HepG2 (cell line): ENCODE measurements around the gene PCBP1. TPM values are rescaled to one million over a fixed set of nuclear protein-coding genes. Genes with fewer than 3 reads are reported as not detected.

ENCODE experiments used
- CENPT ChIP-seq: sonication (generic); formaldehyde crosslinking; IDR thresholded peaks from 2 replicates; pipeline ENCODE4 v1.8.0; 2022; ENCODE audit warnings: low read depth, mild to moderate bottlenecking, moderate library complexity, missing genetic modification reagents
- FOXK2 ChIP-seq: fragments of 450-650 bp; IDR thresholded peaks from 2 replicates; pipeline ENCODE4 v1.6.1; 2016
- GRHL1 ChIP-seq: sonication (generic); formaldehyde crosslinking; conservative IDR thresholded peaks from 2 replicates; pipeline ENCODE4 v1.8.0; 2022; ENCODE audit warnings: missing genetic modification reagents
- PRPF4 ChIP-seq: fragments of 200-400 bp; formaldehyde crosslinking; IDR thresholded peaks from 2 replicates; pipeline ENCODE4 v1.6.1; 2016; ENCODE audit warnings: low read length, low read depth; ENCODE audit not compliant: poor library complexity, severe bottlenecking
- RFX3 ChIP-seq: IDR thresholded peaks from 2 replicates; pipeline ENCODE4 v1.6.1; 2016; ENCODE audit warnings: missing biosample characterization, missing genetic modification reagents
- TAF1 ChIP-seq: sonication (generic); formaldehyde crosslinking; IDR thresholded peaks from 2 replicates; pipeline ENCODE4 v1.4.0; 2020; ENCODE audit warnings: missing genetic modification reagents
- TOE1 ChIP-seq: sonication (generic); formaldehyde crosslinking; IDR thresholded peaks from 2 replicates; pipeline ENCODE4 v1.4.0; 2020; ENCODE audit warnings: mild to moderate bottlenecking, missing genetic modification reagents
- TSC22D2 ChIP-seq: sonication (generic); formaldehyde crosslinking; IDR thresholded peaks from 2 replicates; pipeline ENCODE4 v1.5.1; 2020; ENCODE audit warnings: missing genetic modification reagents, mild to moderate bottlenecking, borderline replicate concordance
- ZBTB44 ChIP-seq: sonication (generic); formaldehyde crosslinking; IDR thresholded peaks from 2 replicates; pipeline ENCODE4 v1.4.0; 2020; ENCODE audit warnings: missing genetic modification reagents
- ZFP36L2 ChIP-seq: sonication (generic); formaldehyde crosslinking; IDR thresholded peaks from 2 replicates; pipeline ENCODE4 v1.4.0; 2020; ENCODE audit warnings: missing genetic modification reagents
- ZNF10 ChIP-seq: sonication (generic); formaldehyde crosslinking; IDR thresholded peaks from 2 replicates; pipeline ENCODE4 v1.4.0; 2020; ENCODE audit warnings: mild to moderate bottlenecking, low read depth, missing genetic modification reagents, borderline replicate concordance
- ZNF274 ChIP-seq: sonication (generic); formaldehyde crosslinking; IDR thresholded peaks from 2 replicates; pipeline ENCODE4 v1.5.1; 2020; ENCODE audit warnings: mild to moderate bottlenecking, missing genetic modification reagents
- ZNF282 ChIP-seq: fragments of 450-650 bp; IDR thresholded peaks from 2 replicates; pipeline ENCODE4 v1.6.1; 2018; ENCODE audit not compliant: partially characterized antibody
- ZNF296 ChIP-seq: sonication (generic); formaldehyde crosslinking; conservative IDR thresholded peaks from 2 replicates; pipeline ENCODE4 v1.5.0; 2020; ENCODE audit warnings: mild to moderate bottlenecking, missing genetic modification reagents
- ZNF670 ChIP-seq: sonication (generic); formaldehyde crosslinking; IDR thresholded peaks from 2 replicates; pipeline ENCODE4 v1.8.0; 2022; ENCODE audit warnings: mild to moderate bottlenecking, missing genetic modification reagents, borderline replicate concordance
- ZNF800 ChIP-seq: sonication (generic); formaldehyde crosslinking; IDR thresholded peaks from 2 replicates; pipeline ENCODE4 v1.4.0; 2020; ENCODE audit warnings: missing genetic modification reagents
- ZSCAN20 ChIP-seq: sonication (generic); formaldehyde crosslinking; IDR thresholded peaks from 2 replicates; pipeline ENCODE4 v1.4.0; 2020; ENCODE audit warnings: missing genetic modification reagents, mild to moderate bottlenecking, borderline replicate concordance
- polyA plus RNA-seq, 8 experiments: library from polyadenylated mRNA; depleted of rRNA in 3 of 8; stranded (reverse) in 7 of 8; unstranded in 1 of 8; fragments of >200 nt; fragmentation: Illumina TruSeq in 4 of 8; extraction: Trizol in 4 of 8; gene quantifications; 2 replicates each; pipeline versions ENCODE4 v1.2.1 to v1.2.3, GENCODE V29; 2011 to 2016; ENCODE audit warnings: low read depth in 4 of 8, missing spikeins in 1 of 8, mixed read lengths in 1 of 8; ENCODE audit not compliant: insufficient read depth in 1 of 8
- total RNA-seq, 5 experiments: library from RNA; depleted of rRNA; stranded (reverse); fragments of >200 nt; fragmentation: Illumina TruSeq; extraction: Trizol; gene quantifications; 2 replicates each; pipeline ENCODE4 v1.2.3, GENCODE V29; 2016; ENCODE audit warnings: low read depth in 1 of 5
- TF ChIP-seq, protein P1 (sequence below): sonication (generic); formaldehyde crosslinking; IDR thresholded peaks from 2 replicates; pipeline ENCODE4 v1.8.0; 2022; ENCODE audit warnings: missing genetic modification reagents, mild to moderate bottlenecking, inconsistent platforms, borderline replicate concordance
- TF ChIP-seq, protein P2 (sequence below): sonication (generic); formaldehyde crosslinking; IDR thresholded peaks from 2 replicates; pipeline ENCODE4 v1.4.0; 2020; ENCODE audit warnings: missing genetic modification reagents, borderline replicate concordance

The PCBP1 gene
- total and polyA plus RNA-seq, 2 of the 13 experiments (the other 11 are each of a cell fraction or from before 2014, with no cell fraction given): 32.0 to 137 TPM

DNA sequence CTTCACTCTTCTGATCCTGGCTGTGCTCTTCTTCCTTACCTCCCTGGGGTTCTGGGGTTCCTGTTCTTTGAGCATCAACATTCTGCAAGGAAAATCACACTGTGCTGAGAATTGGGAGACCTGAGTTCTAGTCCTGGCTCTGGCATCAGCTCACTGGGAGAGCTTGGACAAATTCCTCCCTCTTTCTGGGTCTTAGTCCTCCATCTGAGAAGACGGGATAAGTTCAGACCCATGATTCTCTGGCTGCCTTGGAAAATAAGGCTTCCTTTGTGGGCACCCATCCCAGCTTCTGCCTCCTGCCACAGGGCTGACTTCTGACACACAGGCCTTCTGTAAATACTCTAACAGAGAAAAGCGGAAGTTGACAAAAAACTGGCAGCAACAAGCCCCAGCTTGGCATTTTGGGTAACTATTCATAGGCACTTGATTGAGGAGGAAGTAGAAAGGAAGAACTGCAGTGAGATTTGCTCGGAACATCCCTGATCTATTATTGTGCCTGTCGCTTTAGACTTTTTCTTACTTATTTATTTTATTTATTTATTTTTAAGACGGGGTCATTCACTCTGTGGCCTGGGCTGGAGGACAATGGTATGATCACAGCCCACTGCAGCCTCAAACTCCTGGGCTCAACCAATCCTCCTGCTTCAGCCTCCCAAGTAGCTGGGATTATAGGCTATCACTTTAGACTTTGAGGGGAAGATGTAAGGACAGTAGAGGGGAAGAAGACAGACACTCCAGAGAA is 7.9 kb downstream of the PCBP1 start (continued):
- TF ChIP-seq PRPF4 (no peak), RFX3 (CRISPR knock-in tag) (no peak), ZNF274 (CRISPR knock-in tag) (peak; percentile 41; the same call in 1 of the 2 replicates), TOE1 (CRISPR knock-in tag) (no peak), GRHL1 (no peak), ZFP36L2 (no peak), ZSCAN20 (CRISPR knock-in tag) (no peak), ZNF296 (CRISPR knock-in tag) (no peak), ZBTB44 (CRISPR knock-in tag) (no peak), ZNF800 (no peak), ZNF282 (no peak), ZNF10 (no peak), FOXK2 (peak; percentile 74; the same call in 1 of the 2 replicates), ZNF670 (CRISPR knock-in tag) (no peak), TAF1 (CRISPR knock-in tag) (peak; percentile 49; the same call in 1 of the 2 replicates), TSC22D2 (0 out of 2 replicates have a peak, but pooled peaks have one; percentile 26), CENPT (CRISPR knock-in tag) (no peak)
- TF ChIP-seq, protein P1, sequence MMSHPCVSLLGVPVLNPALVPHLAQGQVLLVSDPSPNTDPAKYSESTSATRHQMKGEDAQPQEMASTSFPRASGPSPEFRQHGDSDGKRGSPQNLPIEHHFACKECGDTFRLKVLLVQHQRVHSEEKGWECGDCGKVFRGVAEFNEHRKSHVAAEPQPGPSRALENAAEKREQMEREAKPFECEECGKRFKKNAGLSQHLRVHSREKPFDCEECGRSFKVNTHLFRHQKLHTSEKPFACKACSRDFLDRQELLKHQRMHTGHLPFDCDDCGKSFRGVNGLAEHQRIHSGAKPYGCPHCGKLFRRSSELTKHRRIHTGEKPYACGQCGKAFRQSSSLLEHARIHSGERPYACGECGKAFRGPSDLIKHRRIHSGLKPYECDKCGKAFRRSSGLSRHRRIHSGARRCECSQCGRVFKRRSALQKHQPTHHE (CRISPR knock-in tag): no peak
- TF ChIP-seq, protein P2, sequence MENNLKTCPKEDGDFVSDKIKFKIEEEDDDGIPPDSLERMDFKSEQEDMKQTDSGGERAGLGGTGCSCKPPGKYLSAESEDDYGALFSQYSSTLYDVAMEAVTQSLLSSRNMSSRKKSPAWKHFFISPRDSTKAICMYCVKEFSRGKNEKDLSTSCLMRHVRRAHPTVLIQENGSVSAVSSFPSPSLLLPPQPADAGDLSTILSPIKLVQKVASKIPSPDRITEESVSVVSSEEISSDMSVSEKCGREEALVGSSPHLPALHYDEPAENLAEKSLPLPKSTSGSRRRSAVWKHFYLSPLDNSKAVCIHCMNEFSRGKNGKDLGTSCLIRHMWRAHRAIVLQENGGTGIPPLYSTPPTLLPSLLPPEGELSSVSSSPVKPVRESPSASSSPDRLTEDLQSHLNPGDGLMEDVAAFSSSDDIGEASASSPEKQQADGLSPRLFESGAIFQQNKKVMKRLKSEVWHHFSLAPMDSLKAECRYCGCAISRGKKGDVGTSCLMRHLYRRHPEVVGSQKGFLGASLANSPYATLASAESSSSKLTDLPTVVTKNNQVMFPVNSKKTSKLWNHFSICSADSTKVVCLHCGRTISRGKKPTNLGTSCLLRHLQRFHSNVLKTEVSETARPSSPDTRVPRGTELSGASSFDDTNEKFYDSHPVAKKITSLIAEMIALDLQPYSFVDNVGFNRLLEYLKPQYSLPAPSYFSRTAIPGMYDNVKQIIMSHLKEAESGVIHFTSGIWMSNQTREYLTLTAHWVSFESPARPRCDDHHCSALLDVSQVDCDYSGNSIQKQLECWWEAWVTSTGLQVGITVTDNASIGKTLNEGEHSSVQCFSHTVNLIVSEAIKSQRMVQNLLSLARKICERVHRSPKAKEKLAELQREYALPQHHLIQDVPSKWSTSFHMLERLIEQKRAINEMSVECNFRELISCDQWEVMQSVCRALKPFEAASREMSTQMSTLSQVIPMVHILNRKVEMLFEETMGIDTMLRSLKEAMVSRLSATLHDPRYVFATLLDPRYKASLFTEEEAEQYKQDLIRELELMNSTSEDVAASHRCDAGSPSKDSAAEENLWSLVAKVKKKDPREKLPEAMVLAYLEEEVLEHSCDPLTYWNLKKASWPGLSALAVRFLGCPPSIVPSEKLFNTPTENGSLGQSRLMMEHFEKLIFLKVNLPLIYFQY (CRISPR knock-in tag): no peak
